KBM-7 (cell line): Measurements from ENCODE around the gene PDLIM3.
A peak's percentile ranks its signal among the peaks of the same experiment; 100 is the strongest.
"Not testable (repeated sequence)": the region's sequence is repeated elsewhere in the genome, so short reads cannot be mapped to it uniquely, and the experiment has no call there.

Source experiments
- DNase-seq: peaks from one replicate; pipeline ENCODE4 v3.0.0-alpha.2; 2015
- in situ Hi-C: fragments of 300-500 bp; cut with MboI; formaldehyde crosslinking; loops from 2 replicates; pipeline ENCODE4 v1.14.3; 2020; ENCODE audit warnings: low sequenced_read_pairs, low pct_unique_long_range_greater_than_20kb, mixed read lengths

Gene PDLIM3

GRCh38 chr4:185529413-185529812 is 5.9 kb downstream of the PDLIM3 start:
- DNase-seq: no peak
- in situ Hi-C loops: no loop called here

GRCh38 chr4:185524888-185525863 is 10.1 kb downstream of the PDLIM3 start:
- DNase-seq: no peak
- in situ Hi-C loops: no loop called here

- in situ Hi-C loops: no loop called here
- no peak for DNase-seq
These were observed 11.4 kb downstream of the PDLIM3 start for GRCh38 chr4:185523862-185524261.

GRCh38 chr4:185522451-185522850 is 12.9 kb downstream of the PDLIM3 start:
- in situ Hi-C loops: no loop called here
- no peak for DNase-seq

GRCh38 chr4:185520119-185520518 is 15.2 kb downstream of the PDLIM3 start:
- DNase-seq: no peak
- in situ Hi-C loops: no loop called here

- no peak for DNase-seq
- in situ Hi-C loops: no loop called here
These were observed 16.8 kb downstream of the PDLIM3 start for GRCh38 chr4:185518494-185518893.

GRCh38 chr4:185518069-185518468 is 17.2 kb downstream of the PDLIM3 start:
- in situ Hi-C loops: no loop called here
- DNase-seq: no peak

- in situ Hi-C loops: no loop called here
- no peak for DNase-seq
These were observed 20.1 kb downstream of the PDLIM3 start for GRCh38 chr4:185515248-185515647.

GRCh38 chr4:185514182-185514697 is 21.1 kb downstream of the PDLIM3 start:
- no peak for DNase-seq
- in situ Hi-C loops: no loop called here

GRCh38 chr4:185513489-185514181 is 21.7 kb downstream of the PDLIM3 start:
- in situ Hi-C loops: no loop called here
- DNase-seq: peak; percentile 78

- in situ Hi-C loops: no loop called here
These were observed 22.8 kb downstream of the PDLIM3 start for GRCh38 chr4:185512516-185512915.

GRCh38 chr4:185511243-185511642 is 24.1 kb downstream of the PDLIM3 start:
- in situ Hi-C loops, DNase-seq: not testable (repeated sequence)

More at GRCh38 chr4:185512516-185512915, 22.8 kb downstream of the PDLIM3 start:
- DNase-seq: no peak

- no peak for DNase-seq
- in situ Hi-C loops: no loop called here
These were observed 24.5 kb downstream of the PDLIM3 start for GRCh38 chr4:185510806-185511205.

- DNase-seq: no peak
- in situ Hi-C loops: no loop called here
These were observed 27.1 kb downstream of the PDLIM3 start for GRCh38 chr4:185508181-185508580.

- DNase-seq: no peak
- in situ Hi-C loops: no loop called here
These were observed 28.9 kb downstream of the PDLIM3 start for GRCh38 chr4:185506422-185506821.

- no peak for DNase-seq
- in situ Hi-C loops: no loop called here
These were observed 30.9 kb downstream of the PDLIM3 start for GRCh38 chr4:185504098-185505047.

GRCh38 chr4:185502386-185502785 is 32.9 kb downstream of the PDLIM3 start:
- DNase-seq: no peak
- in situ Hi-C loops: no loop called here

GRCh38 chr4:185500576-185500975 is 34.7 kb downstream of the PDLIM3 start:
- no peak for DNase-seq
- in situ Hi-C loops: no loop called here

- no peak for DNase-seq
- in situ Hi-C loops: no loop called here
These were observed 35.3 kb downstream of the PDLIM3 start for GRCh38 chr4:185500035-185500434.
